Measurements from ENCODE around the gene CHMP2A. TPM values are rescaled to one million over a fixed set of nuclear protein-coding genes. Genes with fewer than 3 reads are reported as not detected.

Gene CHMP2A
- total and polyA plus RNA-seq, 5 donors from 2014 or later, result 83.1 to 273 (median 216) TPM

Other genes with a start within 250 kb of the CHMP2A start
- gene ERVK3-1, start 249.7 kb downstream of the CHMP2A start, total RNA-seq, result 117 TPM
- 10 to 100 TPM; 65.9 to 85.8 (median 77.4) TPM for gene ERVK3-1, start 249.7 kb downstream of the CHMP2A start, polyA plus RNA-seq
- 2.1 TPM for gene ZSCAN22, start 228.1 kb downstream of the CHMP2A start, total RNA-seq
- 1 to 10 TPM in 2 of 4 donors, under 1 TPM in 2; 0.31 to 2.6 (median 1.3) TPM for gene ZSCAN22, start 228.1 kb downstream of the CHMP2A start, polyA plus RNA-seq
- gene A1BG, start 201.6 kb downstream of the CHMP2A start, total RNA-seq, result 11.8 TPM
- 10 to 100 TPM; 32.0 to 53.7 (median 39.8) TPM for gene A1BG, start 201.6 kb downstream of the CHMP2A start, polyA plus RNA-seq
- 0.27 TPM for gene ZNF497, start 192.4 kb downstream of the CHMP2A start, total RNA-seq
- under 1 TPM; 0.34 to 0.79 (median 0.41) TPM for gene ZNF497, start 192.4 kb downstream of the CHMP2A start, polyA plus RNA-seq
- 1.1 TPM for gene ZNF837, start 174.1 kb downstream of the CHMP2A start, total RNA-seq
- 1 to 10 TPM; 2.5 to 7.7 (median 4.6) TPM for gene ZNF837, start 174.1 kb downstream of the CHMP2A start, polyA plus RNA-seq
- gene RPS5, start 167.8 kb downstream of the CHMP2A start, total RNA-seq, result 747 TPM
- 1,000 to 10,000 TPM in 3 of 4 donors, 100 to 1,000 TPM in 1; 916 to 1,786 (median 1,426) TPM for gene RPS5, start 167.8 kb downstream of the CHMP2A start, polyA plus RNA-seq
- gene RNF225, start 159.4 kb downstream of the CHMP2A start, total RNA-seq, result 0.39 TPM
- gene RNF225, start 159.4 kb downstream of the CHMP2A start, polyA plus RNA-seq, result not detected
- 1.7 TPM for gene ZNF584, start 146.5 kb downstream of the CHMP2A start, total RNA-seq
- 1 to 10 TPM; 5.4 to 8.8 (median 5.8) TPM for gene ZNF584, start 146.5 kb downstream of the CHMP2A start, polyA plus RNA-seq
- gene ZNF132, start 115.0 kb downstream of the CHMP2A start, total RNA-seq, result 1.2 TPM
- 1 to 10 TPM in 1 of 4 donors, under 1 TPM in 3; 0.76 to 2.0 (median 0.96) TPM for gene ZNF132, start 115.0 kb downstream of the CHMP2A start, polyA plus RNA-seq
- gene ZNF324B, start 103.5 kb downstream of the CHMP2A start, total RNA-seq, result 6.5 TPM
- 1 to 10 TPM in 1 of 4 donors, under 1 TPM in 3; 0.81 to 1.4 (median 0.90) TPM for gene ZNF324B, start 103.5 kb downstream of the CHMP2A start, polyA plus RNA-seq
- gene ZNF324, start 88.0 kb downstream of the CHMP2A start, total RNA-seq, result 15.1 TPM
- gene ZNF324, start 88.0 kb downstream of the CHMP2A start, polyA plus RNA-seq, result 10 to 100 TPM in 2 of 4 donors, 1 to 10 TPM in 2; 5.3 to 12.7 (median 10.2) TPM
- gene ZNF446, start 78.8 kb downstream of the CHMP2A start, total RNA-seq, result 10.5 TPM
- 1 to 10 TPM; 1.7 to 5.2 (median 3.8) TPM for gene ZNF446, start 78.8 kb downstream of the CHMP2A start, polyA plus RNA-seq
- gene SLC27A5, start 43.1 kb downstream of the CHMP2A start, total RNA-seq, result 5.5 TPM
- gene SLC27A5, start 43.1 kb downstream of the CHMP2A start, polyA plus RNA-seq, result 10 to 100 TPM; 14.4 to 26.7 (median 20.4) TPM
- gene ZBTB45, start 35.3 kb downstream of the CHMP2A start, total RNA-seq, result 8.0 TPM
- 1 to 10 TPM; 4.2 to 5.7 (median 4.9) TPM for gene ZBTB45, start 35.3 kb downstream of the CHMP2A start, polyA plus RNA-seq
- gene TRIM28, start 11.0 kb downstream of the CHMP2A start, total RNA-seq, result 379 TPM
- gene TRIM28, start 11.0 kb downstream of the CHMP2A start, polyA plus RNA-seq, result 10 to 100 TPM; 34.5 to 52.4 (median 44.0) TPM
- gene UBE2M, start 3.5 kb upstream of the CHMP2A start, total RNA-seq, result 50.2 TPM
- 10 to 100 TPM in 2 of 4 donors, 1 to 10 TPM in 2; 8.7 to 17.2 (median 12.9) TPM for gene UBE2M, start 3.5 kb upstream of the CHMP2A start, polyA plus RNA-seq
- 15.6 TPM for gene MZF1, start 18.2 kb upstream of the CHMP2A start, total RNA-seq
- 1 to 10 TPM; 7.4 to 8.9 (median 7.9) TPM for gene MZF1, start 18.2 kb upstream of the CHMP2A start, polyA plus RNA-seq

Measured in CD4-positive, CD25-positive, alpha-beta regulatory T cell (primary cell).